ENCODE measurements around the gene NEURL1. TPM values are rescaled to one million over a fixed set of nuclear protein-coding genes. Genes with fewer than 3 reads are reported as not detected.

Gene NEURL1
- total RNA-seq, 1 donor from 2014 or later: 4.2 TPM

- Histone ChIP-seq H3K36me3 (no peaks in the 10 kb centered on the region), H3K9me3 (no peaks in the 10 kb centered on the region), H3K4me1 (peaks cover 7% of the 10 kb centered on the region), H3K4me3 (no peak overlapping the region), H3K27me3 (no peaks in the 10 kb centered on the region), H3K27ac (no peak overlapping the region)
- intact Hi-C loops (cut with DNase I): no loop called here
- TF ChIP-seq CTCF (IDR thresholded peaks at IDR 0.05): no peak
- TF ChIP-seq POLR2AphosphoS5 (IDR thresholded peaks at IDR 0.05; ENCODE audit: insufficient read depth in 1 of 2, low read depth in 1 of 2): no peak
- no peak for TF ChIP-seq POLR2A (IDR thresholded peaks at IDR 0.05)
- peak in 1 of 2 donors; percentile 29 for DNase-seq (ENCODE audit: extremely low spot score in 2 of 2)
Measured at GRCh38 chr10:103548581-103549348, 55.3 kb downstream of the NEURL1 start.

- Histone ChIP-seq H3K4me3 (no peak overlapping the region), H3K9me3 (no peaks in the 10 kb centered on the region), H3K27me3 (no peaks in the 10 kb centered on the region), H3K4me1 (peaks cover 7% of the 10 kb centered on the region), H3K27ac (no peak overlapping the region), H3K36me3 (no peaks in the 10 kb centered on the region)
- no peak for DNase-seq (ENCODE audit: extremely low spot score in 2 of 2)
- TF ChIP-seq POLR2AphosphoS5 (IDR thresholded peaks at IDR 0.05; ENCODE audit: insufficient read depth in 1 of 2, low read depth in 1 of 2) (no peak), CTCF (IDR thresholded peaks at IDR 0.05) (no peak), POLR2A (IDR thresholded peaks at IDR 0.05) (no peak)
- intact Hi-C loops (cut with DNase I): no loop called here
Measured at GRCh38 chr10:103549349-103549685, 55.8 kb downstream of the NEURL1 start.

- no peak for TF ChIP-seq CTCF (IDR thresholded peaks at IDR 0.05)
- TF ChIP-seq POLR2AphosphoS5 (IDR thresholded peaks at IDR 0.05; ENCODE audit: insufficient read depth in 1 of 2, low read depth in 1 of 2): no peak
- no peak for TF ChIP-seq POLR2A (IDR thresholded peaks at IDR 0.05)
- no peak overlapping the region for H3K4me3 ChIP-seq
- H3K27me3 ChIP-seq: no peaks in the 10 kb centered on the region
- intact Hi-C loops (cut with DNase I): no loop called here
- H3K36me3 ChIP-seq: no peaks in the 10 kb centered on the region
- H3K9me3 ChIP-seq: no peaks in the 10 kb centered on the region
- no peak overlapping the region for H3K27ac ChIP-seq
- no peak for DNase-seq (ENCODE audit: extremely low spot score in 2 of 2)
- peaks cover 8% of the 10 kb centered on the region for H3K4me1 ChIP-seq
Measured at GRCh38 chr10:103550229-103550628, 56.7 kb downstream of the NEURL1 start.

GRCh38 chr10:103551619-103552602 is 58.4 kb downstream of the NEURL1 start:
- TF ChIP-seq POLR2AphosphoS5 (IDR thresholded peaks at IDR 0.05; ENCODE audit: insufficient read depth in 1 of 2, low read depth in 1 of 2) (no peak), CTCF (IDR thresholded peaks at IDR 0.05) (no peak), POLR2A (IDR thresholded peaks at IDR 0.05) (no peak)
- intact Hi-C loops (cut with DNase I): no loop called here
- DNase-seq (ENCODE audit: extremely low spot score in 2 of 2): no peak
- Histone ChIP-seq H3K4me1 (peaks cover 23% of the 10 kb centered on the region), H3K9me3 (no peaks in the 10 kb centered on the region), H3K27ac (no peak overlapping the region), H3K36me3 (no peaks in the 10 kb centered on the region), H3K4me3 (no peak overlapping the region), H3K27me3 (no peaks in the 10 kb centered on the region)

Data from vagina (tissue), 2 donors.